B cell (primary cell): ENCODE measurements around the gene PRKAG2. TPM values are rescaled to one million over a fixed set of nuclear protein-coding genes. Genes with fewer than 3 reads are reported as not detected.

Source experiments
- ATAC-seq: fragments of 200-7000 bp; cut with Tn5 transposase; one replicate; pipeline ENCODE4 v1.10.0; 2021; ENCODE audit warnings: low read depth, mild to moderate bottlenecking, moderate number of reproducible peaks, moderate library complexity
- CTCF ChIA-PET: fragments of 350-600 bp; sonication (Branson Sonifier 250); formaldehyde crosslinking; loops from one replicate; lab custom pipeline; 2021; ENCODE audit warnings: antibody characterized with exemption, inconsistent platforms; lab: Charles Lee
- POLR2A ChIA-PET: fragments of 350-600 bp; sonication (Branson Sonifier 250); formaldehyde crosslinking; loops from one replicate; lab custom pipeline; 2021; ENCODE audit warnings: antibody characterized with exemption; lab: Charles Lee
- DNase-seq: peaks from one replicate; pipeline ENCODE4 v3.0.0; 2013
- H2AFZ ChIP-seq: 2 replicates; pipeline ENCODE4 v1.6.1; 2012; ENCODE audit warnings: mild to moderate bottlenecking, low read depth, low read length; ENCODE audit not compliant: insufficient read depth, poor library complexity, severe bottlenecking
- H3K27ac ChIP-seq, 2 donors: 1 replicate in 1 of 2; 2 replicates in 1 of 2; pipeline ENCODE4 v1.5.1; 2012 to 2013; ENCODE audit warnings: low read length in 2 of 2, mild to moderate bottlenecking in 2 of 2, moderate library complexity in 1 of 2
- H3K27me3 ChIP-seq, 4 experiments: fragments of 200-600 bp in 1 of 4; sonication (generic) in 1 of 4; replicated peaks in 1 of 4; 1 replicate in 2 of 4; 2 replicates in 2 of 4; pipeline versions ENCODE4 v1.6.1 to v1.7.0; 2013 to 2016; ENCODE audit warnings: low read length in 3 of 4, mild to moderate bottlenecking in 2 of 4, mixed read lengths in 1 of 4, moderate library complexity in 1 of 4; ENCODE audit not compliant: insufficient read depth in 4 of 4, control insufficient read depth in 3 of 4; ENCODE audit errors: control extremely low read depth in 1 of 4
- H3K36me3 ChIP-seq, 2 experiments: replicated peaks in 1 of 2; 1 replicate in 1 of 2; 2 replicates in 1 of 2; pipeline versions ENCODE4 v1.6.1 to v1.7.1; 2013; ENCODE audit warnings: low read length in 1 of 2; ENCODE audit not compliant: insufficient read depth in 2 of 2, control insufficient read depth in 1 of 2; ENCODE audit errors: control extremely low read depth in 1 of 2, extremely low read depth in 1 of 2
- H3K4me1 ChIP-seq, 2 donors: fragments of 200-600 bp in 1 of 2; sonication (generic) in 1 of 2; 1 replicate in 1 of 2; 2 replicates in 1 of 2; pipeline versions ENCODE4 v1.5.1 to v1.6.1; 2013 to 2017; ENCODE audit warnings: low read length in 2 of 2; ENCODE audit not compliant: control insufficient read depth in 2 of 2, insufficient read depth in 2 of 2
- H3K4me2 ChIP-seq: replicated peaks from 2 replicates; pipeline ENCODE3; 2012; ENCODE audit warnings: mild to moderate bottlenecking, low read depth, low read length; ENCODE audit not compliant: poor library complexity, severe bottlenecking
- H3K4me3 ChIP-seq, 5 experiments: fragments of 200-600 bp in 1 of 5; sonication (generic) in 1 of 5; 1 replicate in 3 of 5; 2 replicates in 2 of 5; pipeline versions ENCODE4 v1.5.1 to v1.7.0; 2011 to 2016; ENCODE audit warnings: low read length in 4 of 5, mild to moderate bottlenecking in 4 of 5, low read depth in 2 of 5, control low read depth in 1 of 5, moderate library complexity in 1 of 5; ENCODE audit not compliant: insufficient read depth in 1 of 5; ENCODE audit errors: control extremely low read depth in 1 of 5, extremely low read depth in 1 of 5
- H3K79me2 ChIP-seq: fragments of 200-600 bp; sonication (generic); one replicate; pipeline ENCODE4 v1.6.0; 2016; ENCODE audit warnings: low read length; ENCODE audit not compliant: control insufficient read depth, insufficient read depth
- H3K9ac ChIP-seq: fragments of 200-600 bp; sonication (generic); 2 replicates; pipeline ENCODE4 v1.6.1; 2017; ENCODE audit warnings: mild to moderate bottlenecking, low read length, moderate library complexity
- H3K9me3 ChIP-seq, 3 donors: one replicate each; pipeline versions ENCODE4 v1.6.1 to v1.7.1; 2013; ENCODE audit warnings: low read length in 2 of 3; ENCODE audit not compliant: control insufficient read depth in 2 of 3, insufficient read depth in 1 of 3; ENCODE audit errors: control extremely low read depth in 1 of 3
- H4K20me1 ChIP-seq: 2 replicates; pipeline ENCODE4 v1.6.0; 2012; ENCODE audit warnings: mild to moderate bottlenecking, low read length; ENCODE audit not compliant: insufficient read depth, control insufficient read depth, poor library complexity, severe bottlenecking
- H3K27ac Mint-ChIP-seq: one replicate; pipeline ENCODE4 v1.8.0; 2021; ENCODE audit warnings: mixed read lengths
- H3K27me3 Mint-ChIP-seq: one replicate; pipeline ENCODE4 v1.8.0; 2021; ENCODE audit warnings: mixed read lengths
- H3K4me1 Mint-ChIP-seq: one replicate; pipeline ENCODE4 v1.8.0; 2021; ENCODE audit warnings: mixed read lengths
- H3K4me3 Mint-ChIP-seq: one replicate; pipeline ENCODE4 v1.8.0; 2021; ENCODE audit warnings: mixed read lengths
- H3K9me3 Mint-ChIP-seq: one replicate; pipeline ENCODE4 v1.8.0; 2022; ENCODE audit warnings: mixed read lengths; ENCODE audit not compliant: insufficient read depth
- EZH2 ChIP-seq: IDR thresholded peaks from 2 replicates; pipeline ENCODE4 v1.6.1; 2012; ENCODE audit warnings: borderline replicate concordance, low read depth, mild to moderate bottlenecking, moderate library complexity, low read length; ENCODE audit not compliant: insufficient read depth, poor library complexity, severe bottlenecking
- WGBS: methylation state at CpG from one replicate; pipeline ENCODE4 v1.1.5; 2013; ENCODE audit warnings: missing lambda C conversion rate; ENCODE audit not compliant: insufficient coverage; 5-methylcytosine and 5-hydroxymethylcytosine counted together
- intact Hi-C: fragments of 100-400 bp; cut with micrococcal nuclease; formaldehyde crosslinking; loops from one replicate; pipeline ENCODE4 v1.10.0; 2022
- polyA minus RNA-seq: library from RNA; depleted of rRNA, polyadenylated mRNA; stranded (reverse); fragments of >200 nt; gene quantifications from 2 replicates; pipeline ENCODE4 v1.2.3, GENCODE V29; 2012
- polyA plus RNA-seq: library from polyadenylated mRNA; depleted of rRNA; stranded (reverse); fragments of >200 nt; gene quantifications from 2 replicates; pipeline ENCODE4 v1.2.3, GENCODE V29; 2012
- total RNA-seq, 2 donors: library from RNA; stranded (reverse); fragments of 120-200 nt in 1 of 2; gene quantifications; 1 replicate in 1 of 2; 2 replicates in 1 of 2; pipeline versions ENCODE4 v1.2.3 to v1.2.4, GENCODE V29; 2013 to 2022
- TF ChIP-seq, protein P1 (sequence below): fragments of 200-600 bp; IDR thresholded peaks from one replicate; pipeline ENCODE4 v1.8.0; 2022; ENCODE audit warnings: antibody characterized with exemption, mild to moderate bottlenecking

Gene PRKAG2
- total RNA-seq (51.8 and 56.3 TPM in 2 replicates), polyA plus RNA-seq (22.1 and 26.2 TPM in 2 replicates), polyA minus RNA-seq (12.9 and 25.5 TPM in 2 replicates)
- 13.2 TPM for total RNA-seq (2013)

DNA sequence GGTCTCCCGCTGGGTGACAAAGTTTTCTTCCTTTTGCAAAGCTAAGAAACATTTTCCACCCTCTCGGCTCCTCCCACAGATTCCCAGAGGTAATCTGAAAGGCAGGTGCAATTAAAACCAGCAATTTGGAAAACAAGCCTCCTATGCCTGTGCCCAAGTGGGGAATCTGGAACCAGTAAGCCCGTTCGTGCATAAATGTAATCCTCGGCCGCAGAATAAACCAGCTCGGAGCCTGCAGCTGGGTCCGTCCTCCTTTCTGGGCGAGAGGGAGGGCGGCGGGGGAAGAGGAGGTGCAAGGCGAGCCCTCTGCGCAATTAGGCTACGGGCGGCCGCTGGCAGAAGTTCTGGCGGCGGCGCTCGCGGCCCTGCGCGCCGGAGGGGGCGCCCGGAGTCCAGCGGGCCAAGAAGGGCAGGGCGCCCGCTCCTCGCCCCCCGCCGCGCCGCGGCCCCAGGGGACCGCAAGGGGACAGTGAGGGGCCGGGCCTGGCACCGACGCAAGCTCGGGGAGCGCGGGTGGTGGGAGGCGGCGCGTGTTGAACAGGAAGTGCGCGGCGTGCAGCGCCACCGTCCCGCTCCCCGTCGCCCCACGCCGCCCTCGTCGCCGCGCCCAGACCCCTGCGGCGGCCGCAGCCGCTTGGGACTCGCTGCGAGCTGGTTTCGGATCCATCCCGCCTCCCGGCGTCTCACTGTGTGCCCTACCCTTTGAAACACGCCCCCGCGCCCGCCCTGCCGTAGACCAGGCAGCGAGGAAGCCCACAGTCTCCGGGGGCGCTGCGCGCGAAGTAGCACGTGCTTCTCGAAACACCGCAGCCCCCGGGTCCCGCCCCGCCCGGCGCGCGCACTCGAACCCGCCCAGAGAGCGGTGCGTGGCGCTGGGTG lies at the start of gene PRKAG2:
TSS of gene PRKAG2 (minus strand) at position 217 of the 879 bp plus-strand sequence. CDS start 495 bp downstream, outside the sequence.
- TF ChIP-seq, protein P1, sequence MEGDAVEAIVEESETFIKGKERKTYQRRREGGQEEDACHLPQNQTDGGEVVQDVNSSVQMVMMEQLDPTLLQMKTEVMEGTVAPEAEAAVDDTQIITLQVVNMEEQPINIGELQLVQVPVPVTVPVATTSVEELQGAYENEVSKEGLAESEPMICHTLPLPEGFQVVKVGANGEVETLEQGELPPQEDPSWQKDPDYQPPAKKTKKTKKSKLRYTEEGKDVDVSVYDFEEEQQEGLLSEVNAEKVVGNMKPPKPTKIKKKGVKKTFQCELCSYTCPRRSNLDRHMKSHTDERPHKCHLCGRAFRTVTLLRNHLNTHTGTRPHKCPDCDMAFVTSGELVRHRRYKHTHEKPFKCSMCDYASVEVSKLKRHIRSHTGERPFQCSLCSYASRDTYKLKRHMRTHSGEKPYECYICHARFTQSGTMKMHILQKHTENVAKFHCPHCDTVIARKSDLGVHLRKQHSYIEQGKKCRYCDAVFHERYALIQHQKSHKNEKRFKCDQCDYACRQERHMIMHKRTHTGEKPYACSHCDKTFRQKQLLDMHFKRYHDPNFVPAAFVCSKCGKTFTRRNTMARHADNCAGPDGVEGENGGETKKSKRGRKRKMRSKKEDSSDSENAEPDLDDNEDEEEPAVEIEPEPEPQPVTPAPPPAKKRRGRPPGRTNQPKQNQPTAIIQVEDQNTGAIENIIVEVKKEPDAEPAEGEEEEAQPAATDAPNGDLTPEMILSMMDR = peak; percentile 23
- no peak for TF ChIP-seq EZH2
- intact Hi-C loops = loop anchor here (1.0 to 10.0 kb wide), 8 partner anchors 26 to 588 kb away; partner anchors contain the start of genes GALNT11 and RHEB
- Mint-ChIP-seq H3K9me3 (no peaks in the 10 kb centered on the region), H3K27me3 (no peaks in the 10 kb centered on the region), H3K4me3 (peak within 1 kb of the TSS; percentile 98), H3K4me1 (peaks cover 16% of the 10 kb centered on the region), H3K27ac (peak within 1 kb of the TSS; percentile 95)
- Histone ChIP-seq H3K4me3 (peak within 1 kb of the TSS; percentile 65 to 100 (median 91)), H4K20me1 (peaks cover 26% of the 10 kb centered on the region), H3K4me2 (peak within 1 kb of the TSS; percentile 92), H3K27me3 (no peaks in the 10 kb centered on the region), H2AFZ (peak within 1 kb of the TSS; percentile 88), H3K9me3 (no peaks in the 10 kb centered on the region), H3K27ac (peak within 1 kb of the TSS; percentile 57 to 70), H3K9ac (peak within 1 kb of the TSS; percentile 88), H3K4me1 (peaks cover 10 to 16% of the 10 kb centered on the region in 2 donors), H3K79me2 (peaks cover 21% of the 10 kb centered on the region), H3K36me3 (no peaks in the 10 kb centered on the region)
- peak; percentile 86 for DNase-seq
- POLR2A ChIA-PET = interaction anchor here (0.5 to 3.0 kb wide), 5 partner anchors 26 to 863 kb away, joined by 3 to 22 read pairs (median 4); no protein-coding TSS in a partner anchor
- peak; percentile 57 for ATAC-seq
- CTCF ChIA-PET = interaction anchor here (1.0 to 3.5 kb wide), 7 partner anchors 14 to 149 kb away, joined by 3 to 30 read pairs (median 5); partner anchors contain the start of gene GALNT11
- WGBS = under 1% methylated on average over 84 of the region's 95 CpGs
